Skeletal muscle cell (primary cell): Measurements from ENCODE around the gene RHOU.
"Not testable (repeated sequence)": the region's sequence is repeated elsewhere in the genome, so short reads cannot be mapped to it uniquely, and the experiment has no call there.

Experiments
- DNase-seq: peaks from one replicate; pipeline ENCODE4 v3.0.0-alpha.2; 2010; ENCODE audit warnings: low read depth
- H3K4me3 ChIP-seq: 2 replicates; pipeline ENCODE4 v1.5.1; 2011; ENCODE audit warnings: low read depth, mild to moderate bottlenecking, control low read depth, low read length, moderate library complexity

RHOU gene

DNA sequence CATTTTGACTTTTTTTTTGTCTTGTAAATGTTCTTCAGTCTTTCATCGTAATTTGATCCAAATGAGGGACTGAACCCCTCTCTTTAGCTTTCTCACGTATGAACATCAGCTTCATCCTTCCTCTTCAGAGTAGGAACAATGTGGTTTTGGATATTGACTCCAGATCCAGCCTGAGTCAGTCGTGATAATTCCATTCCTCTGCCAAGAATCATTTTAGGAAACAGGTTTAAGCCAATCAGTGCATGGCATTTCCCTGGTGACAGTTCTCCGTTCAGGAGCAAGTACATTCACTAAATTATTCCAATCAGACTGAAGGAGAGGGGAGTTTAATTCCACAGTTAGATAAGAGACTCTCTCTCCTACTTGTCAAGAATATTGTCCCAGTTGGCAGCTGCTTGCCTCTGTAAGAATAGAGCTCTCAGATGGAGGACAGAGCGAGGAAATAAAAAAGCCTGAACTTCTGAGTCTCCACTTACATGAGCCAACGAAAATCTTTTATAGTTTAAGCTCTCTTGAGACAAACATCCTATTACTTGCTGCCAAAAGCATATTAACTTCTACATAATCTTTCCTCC is 18.6 kb downstream of the RHOU start:
- no peak overlapping the region for H3K4me3 ChIP-seq
- no peak for DNase-seq

DNA sequence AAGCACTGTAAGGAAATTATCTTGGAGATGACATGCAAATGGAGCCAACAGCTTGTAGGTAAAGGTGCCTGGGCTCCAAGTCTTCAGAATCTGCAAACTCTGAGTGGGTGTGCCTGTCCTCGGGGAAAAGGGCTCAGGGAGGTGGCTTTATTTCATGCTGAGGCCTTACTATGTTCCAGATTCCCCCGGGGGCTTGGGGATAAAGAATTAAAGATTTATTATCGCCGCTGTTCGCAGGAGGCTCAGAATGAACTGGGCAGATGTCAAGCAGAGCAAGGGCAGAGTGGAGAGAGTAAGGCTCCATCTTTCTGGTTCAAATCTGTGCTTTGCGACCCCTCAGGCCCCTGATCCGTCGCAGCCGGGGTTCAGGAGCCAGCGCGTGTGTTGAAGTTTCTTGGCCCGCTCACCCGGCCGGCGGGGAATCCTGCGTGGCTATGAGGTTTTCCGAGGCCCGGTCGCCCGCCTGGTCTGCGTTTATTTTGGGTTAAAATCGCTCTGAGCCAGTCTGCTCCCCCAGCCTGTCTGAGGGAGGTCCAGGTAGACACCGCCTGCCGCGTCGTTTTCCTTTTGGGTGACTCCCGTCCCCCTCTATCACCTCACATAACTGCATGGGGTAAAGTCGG is 19.5 kb downstream of the RHOU start:
- DNase-seq = no peak
- no peak overlapping the region for H3K4me3 ChIP-seq

DNA sequence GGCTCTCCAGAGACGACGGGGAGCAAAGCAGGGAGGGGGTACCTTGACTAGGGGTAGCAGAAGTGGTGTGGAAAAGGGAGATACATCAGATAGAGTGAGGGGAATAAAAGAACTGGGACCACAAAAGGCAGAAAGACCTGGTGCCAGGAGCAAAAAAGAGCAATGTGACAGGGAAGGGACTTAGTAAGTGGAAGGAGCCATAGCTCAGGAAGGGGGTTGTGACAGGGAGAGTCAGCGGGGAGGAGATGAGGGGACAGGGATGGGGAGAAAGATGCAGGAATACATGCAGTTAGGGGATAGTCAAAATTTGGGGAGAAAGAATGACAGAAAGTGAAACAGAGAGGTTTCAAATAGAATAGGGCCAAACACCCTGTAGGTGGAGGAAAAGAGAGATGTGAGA is 20.5 kb downstream of the RHOU start:
- no peak overlapping the region for H3K4me3 ChIP-seq
- no peak for DNase-seq

DNA sequence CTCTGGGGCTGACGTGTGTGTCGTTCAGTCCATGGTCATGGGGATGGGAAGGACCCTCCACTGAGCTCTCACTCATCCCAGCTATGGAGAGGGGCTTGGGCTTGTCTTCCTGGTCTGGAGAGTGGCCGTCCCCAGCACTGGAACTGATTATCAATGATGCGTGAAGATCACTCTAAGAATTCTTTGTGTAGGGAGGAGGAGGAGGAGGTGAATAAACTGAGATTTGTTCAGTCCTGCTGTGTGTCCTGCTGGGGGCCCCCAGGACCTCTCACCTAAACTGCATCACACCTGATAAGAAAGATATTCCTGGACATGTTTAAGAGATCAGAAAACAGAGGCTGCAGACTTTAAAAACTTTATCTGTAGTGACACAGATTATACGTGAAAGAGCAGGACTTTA is 21.2 kb downstream of the RHOU start:
- no peak overlapping the region for H3K4me3 ChIP-seq
- DNase-seq = no peak

DNA sequence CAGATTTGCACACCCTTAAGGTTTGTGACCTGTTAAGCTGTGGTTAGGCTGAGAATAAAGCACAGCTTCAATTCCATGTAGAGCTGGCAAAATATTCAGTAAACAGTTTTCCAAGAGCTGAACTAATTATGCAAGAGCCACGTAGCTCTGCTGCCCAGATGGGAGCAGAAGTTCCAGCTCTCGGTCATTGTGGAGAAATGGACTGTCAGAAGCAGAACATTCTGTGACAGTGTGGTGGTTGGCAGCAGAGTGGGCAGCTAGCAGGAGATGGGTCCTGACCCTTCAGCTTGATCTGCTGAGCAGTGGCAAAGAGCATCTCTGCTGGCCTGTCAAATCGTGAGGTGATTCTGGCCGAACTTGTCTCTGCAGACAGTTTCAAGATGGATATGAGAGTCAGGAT is 23.2 kb downstream of the RHOU start:
- DNase-seq = no peak
- no peak overlapping the region for H3K4me3 ChIP-seq

DNA sequence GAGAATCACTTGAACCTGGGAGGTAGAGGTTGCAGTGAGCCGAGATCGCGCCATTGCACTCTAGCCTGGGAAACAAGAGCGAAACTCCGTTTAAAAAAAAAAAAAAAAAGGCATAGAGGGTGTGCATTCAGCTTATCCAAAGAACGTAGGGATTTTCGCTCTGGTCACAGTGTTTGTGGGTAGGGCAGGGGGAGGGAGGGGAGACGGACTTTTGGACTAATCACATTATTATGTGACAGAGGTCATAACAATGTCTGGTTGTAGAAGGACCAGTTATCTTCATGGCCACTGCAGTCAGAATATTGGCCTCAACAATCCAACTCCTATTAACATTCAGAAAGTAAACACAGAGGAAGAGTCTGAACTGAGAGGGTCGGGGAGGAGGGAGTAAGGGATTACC is 25.7 kb downstream of the RHOU start:
- no peak for DNase-seq
- H3K4me3 ChIP-seq = no peak overlapping the region

DNA sequence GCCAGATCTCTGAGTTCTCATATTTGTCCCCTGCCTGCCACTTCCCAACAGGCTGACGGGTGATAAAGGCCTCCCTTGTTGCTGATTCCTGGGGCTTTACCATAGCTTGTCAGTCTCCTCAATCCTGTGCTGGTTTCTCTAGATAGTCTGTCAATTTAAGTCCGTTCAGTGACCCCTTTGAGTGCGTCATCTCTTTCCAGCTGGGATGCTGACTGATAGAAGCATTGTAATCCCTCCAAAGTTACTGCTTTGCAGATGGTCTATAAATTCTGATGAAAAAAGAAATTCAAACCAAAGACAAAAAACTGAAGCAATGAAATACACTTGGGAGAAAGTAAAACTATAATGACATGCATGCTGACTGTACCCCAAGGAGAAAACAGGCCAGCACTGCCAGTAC is 28.3 kb downstream of the RHOU start:
- H3K4me3 ChIP-seq = no peak overlapping the region
- DNase-seq = no peak

DNA sequence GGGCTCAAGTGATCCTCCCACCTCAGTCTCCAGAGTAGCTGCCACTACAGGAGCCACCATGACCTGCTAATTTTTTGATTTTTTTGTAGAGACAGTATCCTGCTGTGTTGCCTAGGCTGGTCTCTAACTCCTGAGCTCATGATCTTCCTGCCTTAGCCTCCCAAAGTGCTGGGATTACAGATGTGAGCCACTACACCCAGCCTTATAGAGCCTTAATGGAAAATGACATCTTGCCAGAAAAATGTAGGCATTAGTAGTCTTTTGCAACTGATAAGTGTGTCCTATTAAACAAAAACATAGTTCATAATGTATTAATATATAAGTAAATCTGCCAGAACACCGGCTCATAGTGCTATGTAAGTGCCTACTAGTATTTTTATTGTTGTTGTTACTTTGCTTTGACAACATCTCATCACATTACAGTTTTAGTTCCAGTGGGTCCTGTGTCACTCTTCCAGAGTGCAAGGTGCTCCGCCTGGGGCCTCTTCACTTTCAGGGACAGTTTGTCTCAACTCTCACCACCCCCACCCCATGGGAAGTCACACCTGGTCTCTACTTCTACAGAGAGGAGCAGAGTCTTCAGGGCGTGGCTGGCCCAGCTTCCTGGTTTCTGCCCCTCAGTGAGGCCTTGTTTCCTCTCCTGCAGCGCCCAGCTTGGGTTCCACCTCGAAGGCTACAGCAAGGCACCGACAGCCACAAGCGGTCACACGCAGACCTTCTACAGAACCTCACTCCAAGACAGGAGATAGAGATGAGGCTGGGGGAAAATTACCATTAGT is 30.1 kb downstream of the RHOU start:
- H3K4me3 ChIP-seq = no peak overlapping the region
- DNase-seq = no peak

DNA sequence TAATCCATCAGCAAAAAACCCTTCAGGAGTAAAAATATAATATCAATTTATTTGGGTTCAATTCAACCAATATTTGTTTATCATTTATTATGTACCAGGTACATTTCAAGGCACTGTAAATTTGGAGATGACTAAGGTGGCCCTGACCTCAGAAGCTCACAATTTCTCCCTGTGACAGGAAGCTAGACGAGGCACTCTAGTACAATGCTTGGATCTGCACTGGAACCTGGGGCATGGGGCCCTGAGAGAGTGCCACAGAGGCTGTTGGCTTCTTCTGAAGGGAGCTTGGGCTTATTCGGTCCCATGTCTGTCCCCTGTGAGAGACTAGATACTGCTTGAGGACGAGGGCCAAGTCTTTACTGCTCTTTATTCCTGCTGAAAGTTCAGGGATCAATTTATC is 31.5 kb downstream of the RHOU start:
- H3K4me3 ChIP-seq = no peak overlapping the region
- no peak for DNase-seq

DNA sequence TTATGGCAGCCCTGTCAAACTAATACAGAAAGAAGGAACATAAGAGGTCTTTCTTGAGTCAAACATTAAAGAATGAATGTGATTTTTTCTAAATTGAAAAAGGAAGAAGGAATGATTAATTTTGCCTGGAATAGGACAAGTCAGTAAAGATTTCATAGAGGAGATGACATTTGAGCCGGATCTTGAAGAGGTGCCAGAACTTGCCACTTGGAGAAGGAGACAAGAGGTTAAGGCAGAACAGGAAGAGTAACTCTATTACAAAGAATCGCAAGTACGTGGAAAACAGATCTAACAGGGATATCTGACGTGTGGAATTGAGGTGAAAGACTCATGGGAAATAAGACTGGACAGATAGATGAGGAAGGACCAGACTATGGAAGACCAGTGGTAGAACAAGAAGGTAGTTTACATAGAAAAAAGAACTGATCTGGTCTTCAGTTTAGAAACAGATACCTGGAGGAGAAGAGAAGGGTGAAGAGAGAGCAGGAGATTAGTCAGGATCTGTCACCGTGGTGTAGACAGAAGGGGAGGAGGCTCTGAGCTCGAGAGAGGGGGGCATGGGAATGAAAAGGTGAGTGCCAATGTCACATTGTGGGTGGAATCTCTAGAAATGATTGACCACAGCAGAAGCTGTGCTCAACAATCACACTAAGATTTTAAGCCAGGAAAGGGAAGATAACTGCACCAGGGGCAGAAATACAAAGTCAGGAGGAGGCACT is 32.5 kb downstream of the RHOU start:
- H3K4me3 ChIP-seq = no peak overlapping the region
- no peak for DNase-seq

DNA sequence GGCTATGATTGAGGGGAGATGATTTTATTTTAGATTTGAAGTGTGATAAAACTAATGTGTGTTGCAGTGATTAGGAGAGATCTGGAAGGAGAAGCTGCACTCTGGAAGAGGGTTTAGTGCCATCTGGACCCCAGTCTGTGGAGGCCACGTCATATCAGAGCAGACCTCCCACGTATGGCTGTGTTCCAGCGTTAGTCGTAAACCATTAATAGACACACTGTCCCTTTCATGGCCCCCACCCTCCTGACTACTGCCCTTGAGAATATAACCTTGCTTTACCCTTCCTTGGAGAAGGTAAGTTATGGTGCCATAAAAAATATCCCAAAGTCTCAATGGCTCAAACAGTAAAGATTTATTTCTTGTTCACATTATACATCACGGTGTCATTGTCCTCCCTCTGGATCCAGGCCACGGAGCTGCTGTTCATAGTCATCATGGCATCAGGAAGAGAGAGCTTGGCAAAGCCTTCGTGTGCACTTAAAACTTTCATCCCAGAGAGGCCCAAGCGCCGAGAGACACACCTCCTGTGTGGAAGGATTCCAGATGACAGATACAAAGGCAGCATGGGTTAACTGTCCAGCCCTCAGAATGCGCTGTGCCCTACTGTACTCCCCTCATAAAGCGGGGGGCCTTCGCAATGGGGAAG is 33.2 kb downstream of the RHOU start:
- no peak for DNase-seq
- no peak overlapping the region for H3K4me3 ChIP-seq

DNA sequence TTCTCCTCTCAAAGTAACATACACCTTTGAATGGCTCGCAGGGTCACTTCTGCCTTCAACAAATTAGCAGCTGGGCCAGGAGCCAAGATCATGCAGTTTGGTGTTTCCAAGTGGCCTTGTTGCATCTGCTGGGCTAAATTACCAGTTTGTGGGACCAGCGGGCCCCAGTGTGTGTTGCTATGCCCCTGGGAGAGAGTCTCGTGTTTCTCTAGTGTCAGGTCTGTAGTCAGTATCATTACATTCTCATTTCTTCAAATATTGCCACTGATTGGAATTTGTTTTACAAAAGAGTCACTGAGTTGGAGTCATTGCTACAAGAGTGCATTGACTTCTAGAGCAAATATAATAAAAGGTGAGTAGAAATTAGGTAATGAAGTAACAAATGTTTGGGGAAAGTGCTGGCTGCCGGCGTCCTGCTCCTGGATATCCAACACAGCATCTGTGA is 35.5 kb downstream of the RHOU start:
- DNase-seq = no peak

DNA sequence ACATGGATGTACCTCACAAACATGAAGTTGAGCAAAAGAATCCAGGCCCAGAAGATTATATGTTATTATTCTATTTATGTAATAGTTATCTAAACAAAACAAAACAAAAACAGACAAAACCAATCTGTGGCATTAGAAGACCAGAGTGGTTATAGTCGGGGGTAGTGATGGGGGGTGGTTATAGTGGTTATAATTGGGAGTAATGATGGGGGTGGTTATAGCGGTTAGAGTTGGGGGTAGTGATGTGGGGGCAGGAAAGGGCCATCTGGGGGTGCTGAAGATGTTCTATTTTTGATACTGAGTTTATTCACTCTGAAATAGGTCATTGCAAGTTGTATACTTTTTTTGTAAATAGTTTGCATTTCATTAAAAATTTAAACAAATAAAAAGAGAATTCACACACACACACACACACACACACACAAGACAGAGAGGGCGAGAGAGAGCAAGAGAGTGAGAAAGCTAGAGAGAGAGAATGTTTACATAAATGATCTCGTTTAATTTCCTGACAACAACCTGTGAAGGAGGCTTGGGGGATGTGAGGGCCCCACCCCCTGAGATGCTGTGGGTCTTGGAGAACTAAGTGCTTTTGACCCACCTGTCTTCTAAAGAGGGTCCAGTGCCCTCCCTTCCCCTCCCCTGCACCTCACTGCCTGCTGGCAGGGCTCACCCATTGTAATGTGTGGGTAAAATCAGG is 37.4 kb downstream of the RHOU start:
- DNase-seq = no peak
- H3K4me3 ChIP-seq = no peak overlapping the region

More for the DNA sequence above, 35.5 kb downstream of the RHOU start:
- no peak overlapping the region for H3K4me3 ChIP-seq

DNA sequence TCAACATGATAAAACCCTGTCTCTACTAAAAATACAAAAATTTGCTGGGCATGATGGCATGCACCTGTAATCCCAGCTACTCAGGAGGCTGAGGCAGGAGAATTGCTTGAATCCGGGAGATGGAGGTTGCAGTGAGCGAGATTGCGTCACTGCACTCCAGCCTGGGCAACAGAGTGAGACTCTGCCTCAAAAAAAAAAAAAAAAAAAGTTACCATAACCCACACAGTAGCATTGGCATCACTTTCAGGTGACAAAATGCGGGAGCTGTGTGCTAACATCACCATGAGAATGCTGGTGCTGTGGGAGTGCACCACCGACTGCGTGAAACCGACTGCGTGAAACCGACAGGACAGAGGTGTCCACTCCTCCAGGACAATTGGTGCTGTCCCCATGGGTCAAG is 40.7 kb downstream of the RHOU start:
- not testable (repeated sequence) for DNase-seq, H3K4me3 ChIP-seq

DNA sequence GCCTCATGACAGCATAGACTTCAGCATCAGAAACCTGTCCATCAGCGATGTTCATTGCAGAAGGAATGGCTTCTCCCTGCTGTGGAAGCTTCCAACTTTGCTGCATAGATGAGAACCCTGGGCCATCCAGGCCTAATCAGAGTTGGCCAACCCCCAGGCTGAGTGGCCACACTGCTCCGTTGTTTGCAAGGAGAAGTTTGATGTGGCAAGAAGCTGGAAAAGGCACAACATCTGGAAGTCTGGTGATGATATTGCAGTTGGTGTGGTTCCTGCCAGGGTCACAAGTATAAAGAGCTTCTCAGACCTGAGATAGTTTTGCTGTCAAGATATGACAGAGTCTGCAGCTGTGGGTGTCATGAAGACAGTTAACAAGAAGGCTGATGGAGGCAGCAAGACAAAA is 41.2 kb downstream of the RHOU start:
- no peak overlapping the region for H3K4me3 ChIP-seq
- DNase-seq = no peak

DNA sequence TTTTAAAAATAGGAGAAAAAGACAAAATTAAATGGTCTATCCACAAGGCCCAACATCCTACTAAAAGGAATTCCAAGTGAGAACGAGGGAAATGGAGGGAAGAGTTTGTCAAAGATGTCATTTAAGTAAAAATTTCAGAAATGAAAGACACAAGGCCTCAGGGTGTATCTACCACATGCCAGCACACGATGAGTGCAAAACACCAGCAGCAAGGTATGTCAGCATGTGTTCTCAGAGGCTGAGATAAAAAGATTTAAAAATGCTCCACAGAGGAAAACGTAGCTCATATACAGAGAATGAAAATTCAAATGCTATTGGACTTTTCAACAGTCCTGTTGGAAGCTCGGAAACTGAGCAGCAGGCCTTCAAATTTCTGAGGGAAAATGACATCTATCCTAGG is 42.0 kb downstream of the RHOU start:
- no peak for DNase-seq

DNA sequence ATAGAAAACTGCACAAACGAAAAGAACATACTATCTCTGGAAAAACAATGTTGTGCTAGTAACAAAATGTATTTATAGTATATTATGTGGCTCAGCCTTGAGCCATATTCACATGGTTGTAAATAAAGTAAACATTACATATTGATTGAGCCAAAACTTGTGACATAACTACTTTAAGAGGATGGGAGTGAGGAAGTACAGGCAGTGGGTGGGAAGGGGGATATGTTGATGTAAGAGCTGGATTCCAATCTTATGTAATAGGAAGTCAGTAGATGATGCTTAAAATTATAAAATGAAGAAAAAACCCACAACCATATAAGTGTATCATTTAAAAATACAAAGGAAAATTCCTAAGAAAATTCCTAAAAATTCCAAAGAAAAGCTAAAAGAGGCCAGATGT is 42.7 kb downstream of the RHOU start:
- DNase-seq = no peak

More for the DNA sequence above, 42.0 kb downstream of the RHOU start:
- no peak overlapping the region for H3K4me3 ChIP-seq

DNA sequence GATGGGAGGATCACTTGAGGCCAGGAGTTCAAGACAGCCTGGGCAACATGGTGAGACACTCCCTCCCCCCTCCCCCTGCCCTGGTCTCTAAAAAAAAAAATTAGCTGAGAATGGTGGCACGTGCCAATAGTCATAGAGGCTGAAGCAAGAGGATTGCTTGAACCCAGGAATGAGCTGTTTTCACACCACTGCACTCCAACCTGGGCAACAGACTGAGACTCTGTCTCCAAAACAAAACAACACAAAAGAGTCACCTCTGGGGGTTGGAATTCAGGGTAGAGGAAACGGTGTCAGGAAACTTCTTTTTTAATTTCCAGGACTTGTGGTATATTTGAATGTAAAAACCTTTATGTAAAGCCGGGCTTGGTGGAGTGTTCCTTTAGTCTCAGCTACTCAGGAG is 43.2 kb downstream of the RHOU start:
- H3K4me3 ChIP-seq = no peak overlapping the region
- DNase-seq = no peak

More for the DNA sequence above, 42.7 kb downstream of the RHOU start:
- no peak overlapping the region for H3K4me3 ChIP-seq

DNA sequence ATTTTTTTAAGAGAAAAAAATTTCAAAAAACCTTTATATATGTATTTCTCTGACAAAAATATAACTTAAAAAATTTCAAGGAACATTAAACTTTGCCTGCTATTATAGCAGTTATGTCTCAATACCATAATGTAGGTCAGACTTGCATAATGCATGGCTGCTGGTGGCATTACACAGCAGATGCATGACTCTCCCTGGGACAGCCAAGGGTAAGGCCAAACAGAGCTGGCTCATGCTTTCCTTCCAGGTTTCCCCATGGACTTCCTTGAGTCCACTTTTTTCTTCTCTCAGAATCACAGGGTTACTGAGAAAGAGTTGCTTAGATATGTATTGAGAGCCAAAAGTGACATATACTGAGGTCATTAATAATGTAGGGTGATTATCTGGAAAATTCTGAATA is 43.7 kb downstream of the RHOU start:
- DNase-seq = no peak
- H3K4me3 ChIP-seq = no peak overlapping the region
